IMR-90 (cell line): Measurements from ENCODE around the gene SIRPB1. TPM values are rescaled to one million over a fixed set of nuclear protein-coding genes. Genes with fewer than 3 reads are reported as not detected.

Source experiments
- ATAC-seq: fragments of 200-7000 bp; cut with Tn5 transposase; 2 replicates; pipeline ENCODE4 v1.9.1; 2020; ENCODE audit warnings: low read depth, mild to moderate bottlenecking, moderate library complexity
- BruUV-seq: library from RNA; stranded (reverse); fragments of 400-500 nt; replicated peaks from 2 replicates; lab custom pipeline; 2021; lab: Mats Ljungman, UMichigan
- CTCF ChIA-PET: fragments of 300-600 bp; formaldehyde crosslinking; extraction: SDS; loops from one replicate; lab custom pipeline; 2021; ENCODE audit warnings: antibody characterized with exemption; lab: Yijun Ruan, JAX
- POLR2A ChIA-PET: fragments of 300-600 bp; sonication (Branson Sonifier 250); formaldehyde crosslinking; loops from one replicate; lab custom pipeline; 2022; ENCODE audit warnings: antibody characterized with exemption; ENCODE audit not compliant: unreplicated experiment; lab: Charles Lee
- DNase-seq: peaks from one replicate; pipeline ENCODE4 v3.0.0; 2013
- H2AFZ ChIP-seq: replicated peaks from 2 replicates; pipeline ENCODE3; 2013; ENCODE audit warnings: low read length, mild to moderate bottlenecking; ENCODE audit not compliant: poor library complexity
- H2AK5ac ChIP-seq: 2 replicates; pipeline ENCODE4 v1.6.1; 2013; ENCODE audit warnings: low read depth, low read length, inconsistent platforms
- H2AK9ac ChIP-seq: replicated peaks from 2 replicates; pipeline ENCODE3; 2013; ENCODE audit warnings: mild to moderate bottlenecking, low read depth, low read length, moderate library complexity; ENCODE audit not compliant: poor library complexity
- H2BK120ac ChIP-seq: 2 replicates; pipeline ENCODE4 v1.6.1; 2013; ENCODE audit warnings: low read depth, low read length, inconsistent platforms
- H2BK15ac ChIP-seq: 3 replicates; pipeline ENCODE4 v1.6.1; 2013; ENCODE audit warnings: low read depth, low read length, inconsistent platforms
- H2BK20ac ChIP-seq: 2 replicates; pipeline ENCODE4 v1.6.1; 2013; ENCODE audit warnings: low read depth, mild to moderate bottlenecking, inconsistent platforms, low read length, moderate library complexity
- H2BK5ac ChIP-seq: 2 replicates; pipeline ENCODE4 v1.6.1; 2013; ENCODE audit warnings: mild to moderate bottlenecking, low read depth, low read length, inconsistent platforms; ENCODE audit not compliant: poor library complexity, severe bottlenecking
- H3K14ac ChIP-seq: replicated peaks from 2 replicates; pipeline ENCODE4 v1.6.1; 2013; ENCODE audit warnings: low read depth, low read length, inconsistent platforms
- H3K18ac ChIP-seq: 2 replicates; pipeline ENCODE4 v1.6.1; 2013; ENCODE audit warnings: low read depth, low read length, control low read depth
- H3K23ac ChIP-seq: 2 replicates; pipeline ENCODE4 v1.6.1; 2013; ENCODE audit warnings: low read depth, low read length, inconsistent platforms
- H3K27ac ChIP-seq: 2 replicates; pipeline ENCODE4 v1.5.1; 2013; ENCODE audit warnings: mild to moderate bottlenecking, control low read depth, low read length; ENCODE audit not compliant: insufficient read depth
- H3K27me3 ChIP-seq: 2 replicates; pipeline ENCODE4 v1.6.1; 2013; ENCODE audit warnings: low read length; ENCODE audit not compliant: control insufficient read depth, insufficient read depth
- H3K36me3 ChIP-seq: 2 replicates; pipeline ENCODE4 v1.6.1; 2013; ENCODE audit warnings: low read length, mixed read lengths; ENCODE audit not compliant: control insufficient read depth, insufficient read depth
- H3K4ac ChIP-seq: 2 replicates; pipeline ENCODE4 v1.6.1; 2013; ENCODE audit warnings: low read depth, low read length, inconsistent platforms
- H3K4me1 ChIP-seq: 2 replicates; pipeline ENCODE4 v1.6.1; 2013; ENCODE audit warnings: low read length, mixed read lengths; ENCODE audit not compliant: control insufficient read depth, insufficient read depth
- H3K4me2 ChIP-seq: 2 replicates; pipeline ENCODE4 v1.6.1; 2013; ENCODE audit warnings: low read depth, mild to moderate bottlenecking, control low read depth, low read length, moderate library complexity
- H3K4me3 ChIP-seq: 2 replicates; pipeline ENCODE4 v1.5.1; 2013; ENCODE audit warnings: low read depth, mild to moderate bottlenecking, control low read depth, low read length, moderate library complexity; ENCODE audit not compliant: insufficient read depth
- H3K56ac ChIP-seq: 2 replicates; pipeline ENCODE4 v1.6.1; 2013; ENCODE audit warnings: low read length, inconsistent platforms; ENCODE audit not compliant: insufficient read depth; ENCODE audit errors: extremely low read depth
- H3K79me1 ChIP-seq, 2 experiments: 2 replicates each; pipeline ENCODE4 v1.6.1; 2013; ENCODE audit warnings: low read length in 2 of 2, inconsistent platforms in 1 of 2, low read depth in 1 of 2
- H3K9ac ChIP-seq: 2 replicates; pipeline ENCODE4 v1.6.1; 2013; ENCODE audit warnings: low read depth, low read length, control low read depth
- H3K9me1 ChIP-seq: 2 replicates; pipeline ENCODE4 v1.6.1; 2013; ENCODE audit warnings: low read length, inconsistent platforms; ENCODE audit not compliant: insufficient read depth
- H3K9me3 ChIP-seq: 2 replicates; pipeline ENCODE4 v1.6.1; 2013; ENCODE audit warnings: low read length; ENCODE audit not compliant: control insufficient read depth, insufficient read depth
- H4K20me1 ChIP-seq: 2 replicates; pipeline ENCODE4 v1.6.1; 2013; ENCODE audit warnings: low read length, inconsistent platforms; ENCODE audit not compliant: insufficient read depth
- H4K5ac ChIP-seq: 2 replicates; pipeline ENCODE4 v1.6.1; 2013; ENCODE audit warnings: mild to moderate bottlenecking, low read depth, low read length, control low read depth
- H4K8ac ChIP-seq, 2 experiments: 2 replicates each; pipeline ENCODE4 v1.6.1; 2013; ENCODE audit warnings: low read depth in 2 of 2, low read length in 2 of 2, control low read depth in 1 of 2, inconsistent platforms in 1 of 2
- H4K91ac ChIP-seq: 2 replicates; pipeline ENCODE4 v1.6.1; 2013; ENCODE audit warnings: low read depth, low read length, inconsistent platforms; ENCODE audit not compliant: insufficient read depth
- BHLHE40 ChIP-seq: fragments of 150-350 bp; IDR thresholded peaks from 2 replicates; pipeline ENCODE4 v1.6.1; 2016; ENCODE audit warnings: mild to moderate bottlenecking, low read depth, low read length
- CEBPB ChIP-seq: IDR thresholded peaks from 2 replicates; pipeline ENCODE4 v1.6.1; 2012; ENCODE audit warnings: low read depth, low read length, improper control_type of control experiment
- CHD1 ChIP-seq: IDR thresholded peaks from 2 replicates; pipeline ENCODE4 v1.6.1; 2012; ENCODE audit warnings: low read depth, low read length, improper control_type of control experiment
- CTCF ChIP-seq: conservative IDR thresholded peaks from 2 replicates; pipeline ENCODE4 v1.5.1; 2012; ENCODE audit warnings: mild to moderate bottlenecking, low read depth, low read length, improper control_type of control experiment
- FOS ChIP-seq: fragments of 150-350 bp; IDR thresholded peaks from 2 replicates; pipeline ENCODE4 v1.6.1; 2016; ENCODE audit warnings: low read depth, low read length
- MAZ ChIP-seq: IDR thresholded peaks from 2 replicates; pipeline ENCODE4 v1.6.1; 2012; ENCODE audit warnings: low read depth, mild to moderate bottlenecking, low read length, improper control_type of control experiment, moderate library complexity, borderline replicate concordance
- MXI1 ChIP-seq: IDR thresholded peaks from 2 replicates; pipeline ENCODE4 v1.6.1; 2012; ENCODE audit warnings: low read depth, mild to moderate bottlenecking, low read length, moderate library complexity, borderline replicate concordance
- NFE2L2 ChIP-seq: fragments of 150-350 bp; IDR thresholded peaks from 2 replicates; pipeline ENCODE4 v1.6.1; 2016; ENCODE audit warnings: low read depth, mild to moderate bottlenecking, low read length
- RAD21 ChIP-seq: IDR thresholded peaks from 2 replicates; pipeline ENCODE4 v1.6.1; 2012; ENCODE audit warnings: low read length, improper control_type of control experiment
- RCOR1 ChIP-seq: IDR thresholded peaks from 2 replicates; pipeline ENCODE4 v1.6.1; 2012; ENCODE audit warnings: mild to moderate bottlenecking, low read length, improper control_type of control experiment; ENCODE audit not compliant: insufficient replicate concordance
- RFX5 ChIP-seq: IDR thresholded peaks from 2 replicates; pipeline ENCODE4 v1.8.0; 2012; ENCODE audit warnings: low read depth, mild to moderate bottlenecking, low read length, moderate library complexity
- WGBS, 2 experiments: methylation state at CpG; one replicate each; pipeline versions ENCODE4 v1.1.5 to v1.1.7; 2013; ENCODE audit warnings: missing lambda C conversion rate in 2 of 2; ENCODE audit not compliant: insufficient read length in 1 of 2; ENCODE audit errors: extremely low coverage in 2 of 2; 5-methylcytosine and 5-hydroxymethylcytosine counted together
- dilution Hi-C: fragments of 300-500 bp; cut with HindIII; formaldehyde crosslinking; loops from one replicate; pipeline ENCODE4 v1.14.3; 2018; ENCODE audit warnings: low sequenced_read_pairs; ENCODE audit not compliant: unreplicated experiment
- in situ Hi-C: fragments of 300-500 bp; cut with MboI; formaldehyde crosslinking; loops from 3 replicates; pipeline ENCODE4 v1.14.3; 2019; ENCODE audit warnings: low sequenced_read_pairs, inconsistent platforms, mixed read lengths
- intact Hi-C: fragments of 100-400 bp; cut with micrococcal nuclease; formaldehyde crosslinking; loops from 2 replicates; pipeline ENCODE4 v1.10.0; 2022
- polyA plus RNA-seq, 3 experiments: library from polyadenylated mRNA; depleted of rRNA; stranded (reverse); fragments of >200 nt; gene quantifications; 2 replicates each; pipeline ENCODE4 v1.2.3, GENCODE V29; 2012; ENCODE audit warnings: low replicate concordance in 1 of 3
- total RNA-seq: library from RNA; depleted of rRNA; stranded (reverse); fragments of >200 nt; gene quantifications from 2 replicates; pipeline ENCODE4 v1.2.3, GENCODE V29; 2012

SIRPB1 gene
- total and polyA plus RNA-seq, 2 of the 4 experiments (the other 2 are of a cell fraction): 0.90 to 1.6 TPM

- H4K5ac ChIP-seq: no peak overlapping the region
- H2BK15ac ChIP-seq: no peak overlapping the region
- H2AK9ac ChIP-seq: no peak overlapping the region
- H3K4me3 ChIP-seq: no peak overlapping the region
- ChIA-PET CTCF (no interaction called here), POLR2A (no interaction called here)
- TF ChIP-seq BHLHE40 (no peak), CHD1 (no peak), FOS (no peak), MAZ (no peak), RCOR1 (no peak), NFE2L2 (no peak), CTCF (no peak), RFX5 (no peak), CEBPB (no peak), MXI1 (no peak), RAD21 (no peak)
- no TSS peak for BruUV-seq
- H2BK20ac ChIP-seq: no peak overlapping the region
- ATAC-seq: no peak
- peaks cover 2% of the 10 kb centered on the region; the same call in 1 of the 2 replicates for H3K27me3 ChIP-seq
- no peaks in the 10 kb centered on the region for H3K79me1 ChIP-seq
- intact Hi-C loops (no loop called here), dilution Hi-C loops (no loop called here), in situ Hi-C loops (no loop called here)
- H3K27ac ChIP-seq: no peak overlapping the region
- 60% methylated on average over 1 of the region's 4 CpGs; no CpG with 5 or more reads in 1 of the 2 experiments for WGBS, 2 experiments
- H4K8ac ChIP-seq: no peak overlapping the region
- H3K4me2 ChIP-seq: no peak overlapping the region
- no peak overlapping the region for H2AK5ac ChIP-seq
- H3K18ac ChIP-seq: no peak overlapping the region
- no peak overlapping the region for H2BK120ac ChIP-seq
- no peaks in the 10 kb centered on the region for H3K36me3 ChIP-seq
- no peak overlapping the region for H4K91ac ChIP-seq
- no peaks in the 10 kb centered on the region for H4K20me1 ChIP-seq
- H2BK5ac ChIP-seq: no peak overlapping the region
- H3K23ac ChIP-seq: no peak overlapping the region
- H3K9me1 ChIP-seq: no peaks in the 10 kb centered on the region
- no peak overlapping the region for H2AFZ ChIP-seq
- no peaks in the 10 kb centered on the region for H3K4me1 ChIP-seq
- no peak overlapping the region for H3K56ac ChIP-seq
- H3K9me3 ChIP-seq: no peaks in the 10 kb centered on the region
- H3K14ac ChIP-seq: no peak overlapping the region
- no peak overlapping the region for H3K4ac ChIP-seq
- no peak overlapping the region for H3K9ac ChIP-seq
- DNase-seq: no peak
Observed at GRCh38 chr20:1633535-1633934, 13.7 kb upstream of the SIRPB1 start.
